Right lobe of liver (tissue), 6 donors: ENCODE results near the gene FOXO4. TPM values are rescaled to one million over a fixed set of nuclear protein-coding genes. Genes with fewer than 3 reads are reported as not detected.
A peak's percentile ranks its signal among the peaks of the same experiment; 100 is the strongest.

ENCODE experiments used
- ATAC-seq, 4 donors: fragments of 200-7000 bp; cut with Tn5 transposase; one replicate each; pipeline ENCODE4 v1.9.1; 2020; ENCODE audit warnings: mild to moderate bottlenecking in 4 of 4, moderate library complexity in 4 of 4
- DNase-seq, 3 donors: peaks; one replicate each; pipeline ENCODE4 v3.0.0-alpha.2; 2020
- H3K27ac ChIP-seq, 3 donors: fragments of 200-600 bp; one replicate each; pipeline ENCODE4 v1.8.0; 2022
- H3K27me3 ChIP-seq, 2 donors: fragments of 200-600 bp; one replicate each; pipeline ENCODE4 v1.8.0; 2022
- H3K36me3 ChIP-seq, 4 donors: fragments of 200-600 bp; sonication (generic) in 1 of 4; one replicate each; pipeline versions ENCODE4 v1.5.1 to v1.8.0; 2017 to 2022; ENCODE audit warnings: control low read depth in 1 of 4
- H3K4me1 ChIP-seq, 4 donors: fragments of 200-600 bp; sonication (generic) in 1 of 4; one replicate each; pipeline versions ENCODE4 v1.5.1 to v1.8.0; 2017 to 2022; ENCODE audit warnings: control low read depth in 1 of 4
- H3K4me3 ChIP-seq, 3 donors: fragments of 200-600 bp; one replicate each; pipeline ENCODE4 v1.8.0; 2022
- H3K9me3 ChIP-seq, 4 donors: fragments of 200-600 bp; sonication (generic) in 1 of 4; one replicate each; pipeline versions ENCODE4 v1.5.1 to v1.8.0; 2017 to 2022; ENCODE audit warnings: control low read depth in 1 of 4
- CTCF ChIP-seq, 4 donors: fragments of 200-600 bp in 3 of 4; fragments of 450-650 bp in 1 of 4; IDR thresholded peaks; one replicate each; pipeline versions ENCODE4 v1.5.1 to v1.8.0; 2016 to 2022; ENCODE audit warnings: antibody characterized with exemption in 4 of 4, mild to moderate bottlenecking in 2 of 4
- POLR2A ChIP-seq: fragments of 450-650 bp; IDR thresholded peaks from one replicate; pipeline ENCODE4 v1.6.1; 2017; ENCODE audit warnings: antibody characterized with exemption, mild to moderate bottlenecking
- WGBS: methylation state at CpG from one replicate; pipeline ENCODE4 v1.1.6; 2018; ENCODE audit warnings: low coverage, low lambda C conversion rate; ENCODE audit not compliant: insufficient coverage; ENCODE audit errors: missing lambda C conversion rate; 5-methylcytosine and 5-hydroxymethylcytosine counted together
- intact Hi-C, 2 donors: fragments of 100-400 bp; cut with DNase I; formaldehyde crosslinking; loops; one replicate each; pipeline versions ENCODE4 v1.11.2 to v1.14.1; 2022
- total RNA-seq, 6 experiments: library from RNA; depleted of rRNA in 2 of 6; stranded (reverse); fragments of >200 nt in 2 of 6; fragmentation: NEBNext Ultra II Directional in 3 of 6; extraction: Animal tissue kit (Norgen Biotek cat#: 25700) in 3 of 6; gene quantifications; one replicate each; pipeline versions ENCODE4 v1.1.0 to v1.2.4, GENCODE V29; 2016 to 2023
- donor health status: DM: no; HTN: yes; CAD: no.
- donor health status: DM: no; HTN: no; CAD: no.
- donor health status: DM: no; HTN: no; CAD: no.
- donor health status: DM: no; HTN: yes; CAD: no.
- donor health status: DM: no; HTN: yes; CAD: no.

The FOXO4 gene
- total RNA-seq, 6 experiments from 2014 or later = 5.2 to 12.1 (median 8.5) TPM

GRCh38 chrX:71118985-71119535 is 23.4 kb downstream of the FOXO4 start:
- H3K27ac ChIP-seq = peak overlapping the region; percentile 62 to 74 (median 68)
- H3K9me3 ChIP-seq = no peaks in the 10 kb centered on the region
- no peak for DNase-seq
- no peaks in the 10 kb centered on the region for H3K4me1 ChIP-seq
- H3K27me3 ChIP-seq = no peaks in the 10 kb centered on the region
- no peak for TF ChIP-seq CTCF (IDR thresholded peaks at IDR 0.05)
- TF ChIP-seq POLR2A = no peak
- ATAC-seq = peak; percentile 31 to 42 (median 36)
- 33% methylated on average over 9 of the region's 17 CpGs for WGBS
- peaks cover 0 to 18% (median 5%) of the 10 kb centered on the region in 4 donors for H3K36me3 ChIP-seq
- intact Hi-C loops = no loop called here
- H3K4me3 ChIP-seq = peak overlapping the region; percentile 40 to 62 (median 57)

- TF ChIP-seq POLR2A = no peak
- no peak for TF ChIP-seq CTCF (IDR thresholded peaks at IDR 0.05)
- intact Hi-C loops = no loop called here
- Histone ChIP-seq H3K4me3 (no peak overlapping the region), H3K27ac (no peak overlapping the region), H3K4me1 (no peaks in the 10 kb centered on the region), H3K36me3 (peaks cover 0 to 31% (median 0%) of the 10 kb centered on the region in 4 donors), H3K9me3 (no peaks in the 10 kb centered on the region), H3K27me3 (no peaks in the 10 kb centered on the region)
- ATAC-seq (no peak), DNase-seq (no peak)
- 77% methylated on average over 9 of the region's 12 CpGs for WGBS
Measured at GRCh38 chrX:71128166-71128833, 32.6 kb downstream of the FOXO4 start.

GRCh38 chrX:71128915-71129765 is 33.5 kb downstream of the FOXO4 start:
- DNase-seq (peak; percentile 58 to 72 (median 66)), ATAC-seq (peak; percentile 84 to 92 (median 91))
- Histone ChIP-seq H3K4me3 (no peak overlapping the region), H3K27ac (no peak overlapping the region), H3K9me3 (no peaks in the 10 kb centered on the region), H3K27me3 (no peaks in the 10 kb centered on the region), H3K36me3 (peaks cover 0 to 32% (median 0%) of the 10 kb centered on the region in 4 donors), H3K4me1 (no peaks in the 10 kb centered on the region)
- no peak for TF ChIP-seq POLR2A
- TF ChIP-seq CTCF (IDR thresholded peaks at IDR 0.05) = peak; percentile 64 to 78 (median 73)
- 33% methylated on average over 16 of the region's 18 CpGs for WGBS
- intact Hi-C loops = no loop called here

- DNase-seq = no peak
- no peaks in the 10 kb centered on the region for H3K27me3 ChIP-seq
- H3K4me3 ChIP-seq = no peak overlapping the region
- H3K27ac ChIP-seq = no peak overlapping the region
- H3K9me3 ChIP-seq = no peaks in the 10 kb centered on the region
- WGBS = 71% methylated on average over 2 of the region's 4 CpGs
- H3K36me3 ChIP-seq = peaks cover 0 to 39% (median 0%) of the 10 kb centered on the region in 4 donors
- TF ChIP-seq POLR2A (no peak), CTCF (IDR thresholded peaks at IDR 0.05) (no peak)
- intact Hi-C loops = no loop called here
- no peaks in the 10 kb centered on the region for H3K4me1 ChIP-seq
- no peak for ATAC-seq
Measured at GRCh38 chrX:71131510-71131909, 35.9 kb downstream of the FOXO4 start.
